DMS53 treated with DMSO at 0.1 percent for 48 hours (cell line): ENCODE results near the gene LRRC59.

Experiments used
- DNase-seq: peaks from one replicate; lab custom pipeline; 2025; ENCODE audit not compliant: unreplicated experiment; lab: John Stamatoyannopoulos, UW

Gene LRRC59

GRCh38 chr17:50363217-50364060, 33.9 kb downstream of the LRRC59 start:
- no peak for DNase-seq

- DNase-seq, result no peak
These were observed 34.7 kb downstream of the LRRC59 start for GRCh38 chr17:50362661-50363060.

GRCh38 chr17:50361561-50362480, 35.5 kb downstream of the LRRC59 start:
- DNase-seq, result peak; percentile 76

- DNase-seq, result no peak
These were observed 36.7 kb downstream of the LRRC59 start for GRCh38 chr17:50360486-50361115.

GRCh38 chr17:50359998-50360461, 37.3 kb downstream of the LRRC59 start:
- no peak for DNase-seq

- DNase-seq, result no peak
These were observed 38.2 kb downstream of the LRRC59 start for GRCh38 chr17:50359005-50359699.

GRCh38 chr17:50358177-50358576, 39.1 kb downstream of the LRRC59 start:
- no peak for DNase-seq

GRCh38 chr17:50356892-50357510, 40.3 kb downstream of the LRRC59 start:
- DNase-seq, result no peak

- DNase-seq, result no peak
These were observed 40.9 kb downstream of the LRRC59 start for GRCh38 chr17:50356418-50356817.

GRCh38 chr17:50355701-50356341, 41.5 kb downstream of the LRRC59 start:
- no peak for DNase-seq

- DNase-seq, result no peak
These were observed 42.0 kb downstream of the LRRC59 start for GRCh38 chr17:50355336-50355700.

GRCh38 chr17:50354776-50355175, 42.5 kb downstream of the LRRC59 start:
- no peak for DNase-seq

GRCh38 chr17:50354198-50354597, 43.1 kb downstream of the LRRC59 start:
- DNase-seq, result no peak

GRCh38 chr17:50353600-50354195, 43.6 kb downstream of the LRRC59 start:
- DNase-seq, result no peak

- no peak for DNase-seq
These were observed 44.4 kb downstream of the LRRC59 start for GRCh38 chr17:50352693-50353599.

GRCh38 chr17:50352072-50352692, 45.1 kb downstream of the LRRC59 start:
- DNase-seq, result no peak

- DNase-seq, result no peak
These were observed 46.6 kb downstream of the LRRC59 start for GRCh38 chr17:50350733-50351132.

- no peak for DNase-seq
These were observed 48.1 kb downstream of the LRRC59 start for GRCh38 chr17:50349243-50349600.
